Measurements from ENCODE around the gene TRDN.

TRDN gene

GRCh38 chr6:123203928-123204327, 432.8 kb downstream of the TRDN start:
- H2AFZ ChIP-seq (ENCODE audit: low read length) = no peak overlapping the region
- H3F3A ChIP-seq (ENCODE audit: insufficient read depth, low read length) = no peaks in the 10 kb centered on the region
- H3K79me2 ChIP-seq (ENCODE audit: insufficient read depth, low read length) = no peaks in the 10 kb centered on the region
- no peaks in the 10 kb centered on the region for H4K20me1 ChIP-seq (ENCODE audit: insufficient read depth, low read length)
- H3K4me1 ChIP-seq (ENCODE audit: insufficient read depth, low read length, severe bottlenecking) = no peaks in the 10 kb centered on the region
- TF ChIP-seq CTCF (IDR thresholded peaks at IDR 0.05; ENCODE audit: low read length) = no peak
- TF ChIP-seq EZH2 (IDR thresholded peaks at IDR 0.05; ENCODE audit: borderline replicate concordance, low read length) = no peak
- no peak overlapping the region for H3K4me2 ChIP-seq (ENCODE audit: low read length)
- H3K9me2 ChIP-seq (ENCODE audit: low read depth, low read length) = no peaks in the 10 kb centered on the region
- H3K27me3 ChIP-seq (ENCODE audit: insufficient read depth, low read length) = no peaks in the 10 kb centered on the region
- H3K9me3 ChIP-seq (ENCODE audit: low read length) = no peaks in the 10 kb centered on the region
- no peak overlapping the region for H3K9ac ChIP-seq (ENCODE audit: low read length)
- no peak overlapping the region for H3K4me3 ChIP-seq (ENCODE audit: low read depth, low read length, poor library complexity, severe bottlenecking)
- H3K27ac ChIP-seq (ENCODE audit: low read depth, low read length, poor library complexity, severe bottlenecking) = no peak overlapping the region
- H3K36me3 ChIP-seq (ENCODE audit: insufficient read depth, low read length) = no peaks in the 10 kb centered on the region

GRCh38 chr6:123201869-123202372, 434.8 kb downstream of the TRDN start:
- Histone ChIP-seq H3K9ac (ENCODE audit: low read length) (no peak overlapping the region), H3K4me3 (ENCODE audit: low read depth, low read length, poor library complexity, severe bottlenecking) (no peak overlapping the region), H3K36me3 (ENCODE audit: insufficient read depth, low read length) (no peaks in the 10 kb centered on the region), H3K9me3 (ENCODE audit: low read length) (no peaks in the 10 kb centered on the region), H3K9me2 (ENCODE audit: low read depth, low read length) (no peaks in the 10 kb centered on the region), H3K4me1 (ENCODE audit: insufficient read depth, low read length, severe bottlenecking) (no peaks in the 10 kb centered on the region), H3K27ac (ENCODE audit: low read depth, low read length, poor library complexity, severe bottlenecking) (no peak overlapping the region), H3K27me3 (ENCODE audit: insufficient read depth, low read length) (no peaks in the 10 kb centered on the region), H2AFZ (ENCODE audit: low read length) (no peak overlapping the region), H3K4me2 (ENCODE audit: low read length) (no peak overlapping the region), H3F3A (ENCODE audit: insufficient read depth, low read length) (no peaks in the 10 kb centered on the region), H4K20me1 (ENCODE audit: insufficient read depth, low read length) (no peaks in the 10 kb centered on the region), H3K79me2 (ENCODE audit: insufficient read depth, low read length) (no peaks in the 10 kb centered on the region)
- no peak for TF ChIP-seq EZH2 (IDR thresholded peaks at IDR 0.05; ENCODE audit: borderline replicate concordance, low read length)
- no peak for TF ChIP-seq CTCF (IDR thresholded peaks at IDR 0.05; ENCODE audit: low read length)

GRCh38 chr6:123193298-123193697, 443.5 kb downstream of the TRDN start:
- H3K27ac ChIP-seq (ENCODE audit: low read depth, low read length, poor library complexity, severe bottlenecking) = no peak overlapping the region

More at GRCh38 chr6:123193298-123193697, 443.5 kb downstream of the TRDN start:
- no peaks in the 10 kb centered on the region for H3F3A ChIP-seq (ENCODE audit: insufficient read depth, low read length)
- no peaks in the 10 kb centered on the region for H3K27me3 ChIP-seq (ENCODE audit: insufficient read depth, low read length)
- H2AFZ ChIP-seq (ENCODE audit: low read length) = no peak overlapping the region
- H3K9ac ChIP-seq (ENCODE audit: low read length) = no peak overlapping the region
- H3K4me1 ChIP-seq (ENCODE audit: insufficient read depth, low read length, severe bottlenecking) = no peaks in the 10 kb centered on the region
- H3K9me2 ChIP-seq (ENCODE audit: low read depth, low read length) = no peaks in the 10 kb centered on the region
- H3K79me2 ChIP-seq (ENCODE audit: insufficient read depth, low read length) = no peaks in the 10 kb centered on the region
- H3K9me3 ChIP-seq (ENCODE audit: low read length) = no peaks in the 10 kb centered on the region
- H4K20me1 ChIP-seq (ENCODE audit: insufficient read depth, low read length) = no peaks in the 10 kb centered on the region
- no peak for TF ChIP-seq EZH2 (IDR thresholded peaks at IDR 0.05; ENCODE audit: borderline replicate concordance, low read length)
- TF ChIP-seq CTCF (IDR thresholded peaks at IDR 0.05; ENCODE audit: low read length) = no peak
- no peaks in the 10 kb centered on the region for H3K36me3 ChIP-seq (ENCODE audit: insufficient read depth, low read length)
- H3K4me2 ChIP-seq (ENCODE audit: low read length) = no peak overlapping the region
- H3K4me3 ChIP-seq (ENCODE audit: low read depth, low read length, poor library complexity, severe bottlenecking) = no peak overlapping the region
